Measurements from ENCODE around the gene OR10K1. TPM values are rescaled to one million over a fixed set of nuclear protein-coding genes. Genes with fewer than 3 reads are reported as not detected.
"Not testable (repeated sequence)": the region's sequence is repeated elsewhere in the genome, so short reads cannot be mapped to it uniquely, and the experiment has no call there.

The OR10K1 gene
- total and polyA plus RNA-seq, 2 experiments from 2014 or later, result not detected

GRCh38 chr1:158426137-158426536, 35.5 kb upstream of the OR10K1 start, which contains the start of gene OR10K2:
TSS of gene OR10K2 (minus strand) at chr1:158426237. CDS start at chr1:158420866, 5,371 bp downstream.
- DNase-seq (ENCODE audit: low read depth in 1 of 2, low spot score in 1 of 2), result no peak
- no peak within 1 kb of the TSS for H3K4me3 ChIP-seq
- H3K9me3 ChIP-seq (ENCODE audit: low read depth), result no peaks in the 10 kb centered on the region
- no peaks in the 10 kb centered on the region for H3K27me3 ChIP-seq
- no peak within 1 kb of the TSS for H3K27ac ChIP-seq
- TF ChIP-seq CTCF (IDR thresholded peaks at IDR 0.05; ENCODE audit: low read depth, low read length), result no peak
- H3K36me3 ChIP-seq, result no peaks in the 10 kb centered on the region
- H3K4me1 ChIP-seq (ENCODE audit: low read depth), result no peaks in the 10 kb centered on the region

- not testable (repeated sequence) for H3K27ac ChIP-seq; H3K4me3 ChIP-seq; DNase-seq (ENCODE audit: low read depth in 1 of 2, low spot score in 1 of 2); H3K4me1 ChIP-seq (ENCODE audit: low read depth); H3K36me3 ChIP-seq; H3K27me3 ChIP-seq; H3K9me3 ChIP-seq (ENCODE audit: low read depth)
Measured at GRCh38 chr1:158430163-158430562, 31.5 kb upstream of the OR10K1 start.

DNA sequence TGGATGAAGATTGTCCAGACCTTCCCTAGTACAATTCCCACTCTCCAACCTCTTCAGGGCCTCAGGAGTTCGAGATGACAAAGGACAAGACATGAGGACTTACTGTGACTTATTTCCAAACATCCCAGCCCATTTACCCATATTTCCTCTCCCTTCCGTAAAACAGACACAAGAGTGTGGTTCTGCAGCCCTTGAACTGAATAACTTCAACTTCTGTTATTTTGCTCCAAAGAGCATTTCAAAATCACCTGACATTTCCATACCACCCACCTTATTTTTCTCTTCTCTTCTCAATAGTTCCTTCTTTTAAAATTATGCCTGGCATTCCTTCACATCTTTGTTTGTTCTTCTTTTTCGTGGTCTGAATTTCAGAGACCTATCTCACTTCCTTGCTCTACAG, 26.9 kb upstream of the OR10K1 start:
- Histone ChIP-seq H3K9me3 (ENCODE audit: low read depth) (no peaks in the 10 kb centered on the region), H3K36me3 (no peaks in the 10 kb centered on the region), H3K27me3 (no peaks in the 10 kb centered on the region), H3K27ac (no peak overlapping the region), H3K4me3 (no peak overlapping the region), H3K4me1 (ENCODE audit: low read depth) (no peaks in the 10 kb centered on the region)
- no peak for TF ChIP-seq CTCF (IDR thresholded peaks at IDR 0.05; ENCODE audit: low read depth, low read length)
- no peak for DNase-seq (ENCODE audit: low read depth in 1 of 2, low spot score in 1 of 2)

DNA sequence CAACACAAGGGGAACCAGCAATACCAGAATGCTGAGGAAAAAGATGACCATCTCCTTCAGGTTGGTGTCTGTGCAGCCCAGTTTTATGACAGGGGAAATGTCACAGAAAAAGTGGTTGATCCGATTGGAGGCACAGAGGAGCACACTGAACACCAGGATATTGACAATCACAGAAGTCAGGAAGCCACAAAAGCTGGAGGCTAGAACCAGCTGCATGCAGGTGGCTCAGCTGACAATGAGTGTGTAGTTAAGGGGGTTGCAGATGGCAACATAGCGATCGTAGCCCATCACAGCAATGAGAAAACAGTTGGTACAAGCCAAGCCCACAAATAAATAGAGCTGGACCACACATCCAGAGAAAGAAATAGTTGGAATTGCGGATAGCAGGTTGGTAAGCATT, 16.3 kb upstream of the OR10K1 start:
- Histone ChIP-seq H3K36me3 (no peaks in the 10 kb centered on the region), H3K27ac (no peak overlapping the region), H3K9me3 (ENCODE audit: low read depth) (no peaks in the 10 kb centered on the region), H3K4me3 (no peak overlapping the region), H3K4me1 (ENCODE audit: low read depth) (no peaks in the 10 kb centered on the region), H3K27me3 (no peaks in the 10 kb centered on the region)
- TF ChIP-seq CTCF (IDR thresholded peaks at IDR 0.05; ENCODE audit: low read depth, low read length), result no peak
- DNase-seq (ENCODE audit: low read depth in 1 of 2, low spot score in 1 of 2), result no peak

DNA sequence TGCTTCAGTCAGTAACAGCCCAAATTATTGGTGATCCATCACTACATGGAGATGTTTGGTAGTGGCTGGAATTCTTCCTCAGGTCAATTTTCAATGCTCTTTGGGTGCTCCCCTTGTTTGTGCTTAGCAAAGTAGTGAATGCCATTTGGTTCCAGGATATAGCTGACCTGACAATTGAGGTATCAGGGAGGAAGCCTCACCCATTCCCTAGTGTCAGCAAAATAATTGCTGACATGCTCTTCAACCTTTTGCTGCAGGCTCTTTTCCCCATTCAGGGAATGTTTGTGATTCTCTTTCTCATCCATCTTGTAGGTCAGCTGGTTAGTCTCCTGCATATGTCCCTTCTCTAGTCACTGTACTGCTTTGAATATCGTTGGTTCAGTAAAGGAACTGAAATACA, 7.1 kb upstream of the OR10K1 start:
- DNase-seq (ENCODE audit: low read depth in 1 of 2, low spot score in 1 of 2), result no peak
- H3K9me3 ChIP-seq (ENCODE audit: low read depth), result no peaks in the 10 kb centered on the region
- no peak for TF ChIP-seq CTCF (IDR thresholded peaks at IDR 0.05; ENCODE audit: low read depth, low read length)
- no peak overlapping the region for H3K4me3 ChIP-seq
- H3K27me3 ChIP-seq, result no peaks in the 10 kb centered on the region
- H3K36me3 ChIP-seq, result no peaks in the 10 kb centered on the region
- H3K27ac ChIP-seq, result no peak overlapping the region
- no peaks in the 10 kb centered on the region for H3K4me1 ChIP-seq (ENCODE audit: low read depth)

DNA sequence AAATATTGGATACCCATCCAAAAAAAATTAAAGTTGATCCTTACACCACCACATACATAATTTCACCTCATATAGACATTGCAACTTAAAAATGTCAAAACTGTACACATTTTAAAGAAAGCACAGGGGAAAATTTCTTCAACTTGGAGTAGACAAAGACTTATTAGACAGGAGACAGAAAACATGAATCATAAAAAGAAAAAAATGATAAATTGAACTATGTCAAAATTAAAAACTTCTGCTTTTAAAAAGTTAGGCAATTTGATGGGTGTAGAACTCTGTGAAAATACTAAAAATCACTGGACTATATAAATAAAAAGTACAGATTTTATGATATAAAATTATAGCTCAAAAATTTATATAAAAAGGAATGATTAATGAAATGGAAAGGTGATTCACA, 4.4 kb upstream of the OR10K1 start:
- H3K27ac ChIP-seq, result no peak overlapping the region
- no peak for DNase-seq (ENCODE audit: low read depth in 1 of 2, low spot score in 1 of 2)
- no peak overlapping the region for H3K4me3 ChIP-seq
- H3K4me1 ChIP-seq (ENCODE audit: low read depth), result no peaks in the 10 kb centered on the region
- no peak for TF ChIP-seq CTCF (IDR thresholded peaks at IDR 0.05; ENCODE audit: low read depth, low read length)
- no peaks in the 10 kb centered on the region for H3K9me3 ChIP-seq (ENCODE audit: low read depth)
- H3K36me3 ChIP-seq, result no peaks in the 10 kb centered on the region
- no peaks in the 10 kb centered on the region for H3K27me3 ChIP-seq

Measured in cardiac muscle cell (in vitro differentiated cells and primary cell).